ENCODE results near the gene CCDC126.

CCDC126 gene

GRCh38 chr7:23622506-23622925 lies 25.3 kb downstream of the CCDC126 start:
- Histone ChIP-seq H3K27me3 (ENCODE audit: control insufficient read depth, insufficient read depth, low read length) (no peaks in the 10 kb centered on the region), H3K36me3 (ENCODE audit: control insufficient read depth, insufficient read depth, low read length) (no peaks in the 10 kb centered on the region), H3K4me3 (ENCODE audit: low read length) (no peak overlapping the region), H3K4me1 (ENCODE audit: control insufficient read depth, insufficient read depth, low read length) (no peaks in the 10 kb centered on the region), H3K9me3 (ENCODE audit: control insufficient read depth, insufficient read depth, low read length) (no peaks in the 10 kb centered on the region), H3K27ac (ENCODE audit: low read length) (no peak overlapping the region)
- no CpG with 5 or more reads among the region's 2 CpGs for WGBS (ENCODE audit: insufficient coverage, insufficient read length)
- no peak for DNase-seq (ENCODE audit: low read depth, low spot score)

- Histone ChIP-seq H3K36me3 (ENCODE audit: control insufficient read depth, insufficient read depth, low read length) (no peaks in the 10 kb centered on the region), H3K9me3 (ENCODE audit: control insufficient read depth, insufficient read depth, low read length) (no peaks in the 10 kb centered on the region), H3K27ac (ENCODE audit: low read length) (no peak overlapping the region), H3K4me1 (ENCODE audit: control insufficient read depth, insufficient read depth, low read length) (no peaks in the 10 kb centered on the region), H3K27me3 (ENCODE audit: control insufficient read depth, insufficient read depth, low read length) (no peaks in the 10 kb centered on the region), H3K4me3 (ENCODE audit: low read length) (no peak overlapping the region)
- WGBS (ENCODE audit: insufficient coverage, insufficient read length), result no CpG with 5 or more reads among the region's 2 CpGs
- no peak for DNase-seq (ENCODE audit: low read depth, low spot score)
These were observed 31.2 kb downstream of the CCDC126 start for GRCh38 chr7:23628370-23628769.

- Histone ChIP-seq H3K27me3 (ENCODE audit: control insufficient read depth, insufficient read depth, low read length) (no peaks in the 10 kb centered on the region), H3K27ac (ENCODE audit: low read length) (no peak overlapping the region), H3K9me3 (ENCODE audit: control insufficient read depth, insufficient read depth, low read length) (no peaks in the 10 kb centered on the region), H3K36me3 (ENCODE audit: control insufficient read depth, insufficient read depth, low read length) (no peaks in the 10 kb centered on the region), H3K4me1 (ENCODE audit: control insufficient read depth, insufficient read depth, low read length) (0 out of 2 replicates have a peak, but pooled peaks cover 3% of the 10 kb centered on the region), H3K4me3 (ENCODE audit: low read length) (no peak overlapping the region)
- no CpG with 5 or more reads among the region's 7 CpGs for WGBS (ENCODE audit: insufficient coverage, insufficient read length)
- DNase-seq (ENCODE audit: low read depth, low spot score), result no peak
These were observed 36.2 kb downstream of the CCDC126 start for GRCh38 chr7:23633417-23633816.

GRCh38 chr7:23645822-23646221 lies 48.6 kb downstream of the CCDC126 start:
- no peak for DNase-seq (ENCODE audit: low read depth, low spot score)
- Histone ChIP-seq H3K27me3 (ENCODE audit: control insufficient read depth, insufficient read depth, low read length) (no peaks in the 10 kb centered on the region), H3K4me3 (ENCODE audit: low read length) (no peak overlapping the region), H3K27ac (ENCODE audit: low read length) (no peak overlapping the region), H3K9me3 (ENCODE audit: control insufficient read depth, insufficient read depth, low read length) (no peaks in the 10 kb centered on the region), H3K4me1 (ENCODE audit: control insufficient read depth, insufficient read depth, low read length) (0 out of 2 replicates have a peak, but pooled peaks cover 3% of the 10 kb centered on the region), H3K36me3 (ENCODE audit: control insufficient read depth, insufficient read depth, low read length) (no peaks in the 10 kb centered on the region)
- WGBS (ENCODE audit: insufficient coverage, insufficient read length), result no CpG with 5 or more reads among the region's 1 CpG

GRCh38 chr7:23653942-23654341 lies 56.8 kb downstream of the CCDC126 start:
- no peaks in the 10 kb centered on the region for H3K4me1 ChIP-seq (ENCODE audit: control insufficient read depth, insufficient read depth, low read length)
- H3K4me3 ChIP-seq (ENCODE audit: low read length), result no peak overlapping the region
- no peaks in the 10 kb centered on the region for H3K27me3 ChIP-seq (ENCODE audit: control insufficient read depth, insufficient read depth, low read length)
- H3K27ac ChIP-seq (ENCODE audit: low read length), result no peak overlapping the region
- WGBS (ENCODE audit: insufficient coverage, insufficient read length), result no CpG with 5 or more reads among the region's 5 CpGs
- peaks cover 7% of the 10 kb centered on the region for H3K9me3 ChIP-seq (ENCODE audit: control insufficient read depth, insufficient read depth, low read length)
- no peaks in the 10 kb centered on the region for H3K36me3 ChIP-seq (ENCODE audit: control insufficient read depth, insufficient read depth, low read length)
- DNase-seq (ENCODE audit: low read depth, low spot score), result no peak

GRCh38 chr7:23654508-23654907 lies 57.3 kb downstream of the CCDC126 start:
- H3K36me3 ChIP-seq (ENCODE audit: control insufficient read depth, insufficient read depth, low read length), result no peaks in the 10 kb centered on the region
- no CpG with 5 or more reads among the region's 1 CpG for WGBS (ENCODE audit: insufficient coverage, insufficient read length)
- peak; percentile 39 for DNase-seq (ENCODE audit: low read depth, low spot score)
- no peak overlapping the region for H3K27ac ChIP-seq (ENCODE audit: low read length)
- H3K9me3 ChIP-seq (ENCODE audit: control insufficient read depth, insufficient read depth, low read length), result peaks cover 7% of the 10 kb centered on the region
- no peaks in the 10 kb centered on the region for H3K27me3 ChIP-seq (ENCODE audit: control insufficient read depth, insufficient read depth, low read length)
- no peaks in the 10 kb centered on the region for H3K4me1 ChIP-seq (ENCODE audit: control insufficient read depth, insufficient read depth, low read length)
- no peak overlapping the region for H3K4me3 ChIP-seq (ENCODE audit: low read length)

GRCh38 chr7:23655433-23655832 lies 58.3 kb downstream of the CCDC126 start:
- no peaks in the 10 kb centered on the region for H3K27me3 ChIP-seq (ENCODE audit: control insufficient read depth, insufficient read depth, low read length)
- DNase-seq (ENCODE audit: low read depth, low spot score), result no peak
- no CpG with 5 or more reads among the region's 22 CpGs for WGBS (ENCODE audit: insufficient coverage, insufficient read length)
- H3K27ac ChIP-seq (ENCODE audit: low read length), result no peak overlapping the region
- no peaks in the 10 kb centered on the region for H3K36me3 ChIP-seq (ENCODE audit: control insufficient read depth, insufficient read depth, low read length)
- H3K4me1 ChIP-seq (ENCODE audit: control insufficient read depth, insufficient read depth, low read length), result no peaks in the 10 kb centered on the region
- H3K4me3 ChIP-seq (ENCODE audit: low read length), result no peak overlapping the region
- H3K9me3 ChIP-seq (ENCODE audit: control insufficient read depth, insufficient read depth, low read length), result peaks cover 7% of the 10 kb centered on the region

GRCh38 chr7:23658831-23659427 lies 61.7 kb downstream of the CCDC126 start:
- H3K4me3 ChIP-seq (ENCODE audit: low read length), result no peak overlapping the region
- DNase-seq (ENCODE audit: low read depth, low spot score), result no peak
- peaks cover 2% of the 10 kb centered on the region for H3K9me3 ChIP-seq (ENCODE audit: control insufficient read depth, insufficient read depth, low read length)
- 0 out of 2 replicates have a peak, but pooled peaks cover 2% of the 10 kb centered on the region for H3K4me1 ChIP-seq (ENCODE audit: control insufficient read depth, insufficient read depth, low read length)
- H3K27ac ChIP-seq (ENCODE audit: low read length), result no peak overlapping the region
- no peaks in the 10 kb centered on the region for H3K36me3 ChIP-seq (ENCODE audit: control insufficient read depth, insufficient read depth, low read length)
- no peaks in the 10 kb centered on the region for H3K27me3 ChIP-seq (ENCODE audit: control insufficient read depth, insufficient read depth, low read length)
- WGBS (ENCODE audit: insufficient coverage, insufficient read length), result no CpG with 5 or more reads among the region's 7 CpGs

- no peaks in the 10 kb centered on the region for H3K27me3 ChIP-seq (ENCODE audit: control insufficient read depth, insufficient read depth, low read length)
- H3K4me3 ChIP-seq (ENCODE audit: low read length), result no peak overlapping the region
- no peak for DNase-seq (ENCODE audit: low read depth, low spot score)
- no CpG with 5 or more reads among the region's 3 CpGs for WGBS (ENCODE audit: insufficient coverage, insufficient read length)
- no peaks in the 10 kb centered on the region for H3K36me3 ChIP-seq (ENCODE audit: control insufficient read depth, insufficient read depth, low read length)
- H3K4me1 ChIP-seq (ENCODE audit: control insufficient read depth, insufficient read depth, low read length), result 0 out of 2 replicates have a peak, but pooled peaks cover 2% of the 10 kb centered on the region
- no peak overlapping the region for H3K27ac ChIP-seq (ENCODE audit: low read length)
- H3K9me3 ChIP-seq (ENCODE audit: control insufficient read depth, insufficient read depth, low read length), result no peaks in the 10 kb centered on the region
These were observed 64.2 kb downstream of the CCDC126 start for GRCh38 chr7:23661385-23661784.

GRCh38 chr7:23662124-23662983 lies 65.2 kb downstream of the CCDC126 start:
- WGBS (ENCODE audit: insufficient coverage, insufficient read length), result no CpG with 5 or more reads among the region's 8 CpGs
- Histone ChIP-seq H3K4me1 (ENCODE audit: control insufficient read depth, insufficient read depth, low read length) (0 out of 2 replicates have a peak, but pooled peaks cover 2% of the 10 kb centered on the region), H3K27me3 (ENCODE audit: control insufficient read depth, insufficient read depth, low read length) (no peaks in the 10 kb centered on the region), H3K36me3 (ENCODE audit: control insufficient read depth, insufficient read depth, low read length) (no peaks in the 10 kb centered on the region), H3K4me3 (ENCODE audit: low read length) (no peak overlapping the region), H3K9me3 (ENCODE audit: control insufficient read depth, insufficient read depth, low read length) (no peaks in the 10 kb centered on the region), H3K27ac (ENCODE audit: low read length) (no peak overlapping the region)
- no peak for DNase-seq (ENCODE audit: low read depth, low spot score)
